ENCODE results near the gene MAP3K14. TPM values are rescaled to one million over a fixed set of nuclear protein-coding genes. Genes with fewer than 3 reads are reported as not detected.

Gene MAP3K14
- total RNA-seq, 1 donor from 2014 or later = 0.79 TPM

GRCh38 chr17:45284176-45285140 is 32.4 kb downstream of the MAP3K14 start:
- DNase-seq (ENCODE audit: low read depth) (peak; percentile 82), FAIRE-seq (no peak)
- H3K36me3 ChIP-seq (ENCODE audit: control insufficient read depth, insufficient read depth, low read length) = peaks cover 28% of the 10 kb centered on the region

DNA sequence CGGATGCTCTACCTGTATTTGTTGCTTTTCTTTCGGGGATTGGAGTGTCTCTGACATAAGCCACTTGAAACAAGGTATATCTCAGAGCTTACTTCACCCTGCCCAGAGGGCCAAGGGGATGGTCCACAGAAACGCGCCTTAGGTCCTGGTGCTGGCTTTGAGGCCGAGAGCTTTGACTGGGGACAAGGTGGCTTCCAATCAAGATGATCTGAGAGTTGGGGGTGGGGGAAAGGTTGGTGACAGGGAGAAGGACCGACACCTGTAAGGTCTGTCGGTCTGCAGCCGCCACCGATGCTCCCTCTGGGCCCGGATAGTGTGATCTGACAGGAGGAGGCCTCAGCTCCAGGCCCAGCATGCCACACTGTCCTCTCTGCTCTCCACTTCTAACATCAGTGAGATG is 33.1 kb downstream of the MAP3K14 start:
- Histone ChIP-seq H3K27me3 (ENCODE audit: control insufficient read depth, insufficient read depth, low read length) (no peaks in the 10 kb centered on the region), H3K4me3 (ENCODE audit: low read depth, low read length) (no peak overlapping the region), H3K36me3 (ENCODE audit: control insufficient read depth, insufficient read depth, low read length) (peaks cover 24% of the 10 kb centered on the region)
- no peak for DNase-seq (ENCODE audit: low read depth)
- no peak for FAIRE-seq
- no peak for TF ChIP-seq CTCF (IDR thresholded peaks at IDR 0.05; ENCODE audit: insufficient read depth, low read length, severe bottlenecking)

More at GRCh38 chr17:45284176-45285140, 32.4 kb downstream of the MAP3K14 start:
- Histone ChIP-seq H3K4me3 (ENCODE audit: low read depth, low read length) (no peak overlapping the region), H3K27me3 (ENCODE audit: control insufficient read depth, insufficient read depth, low read length) (no peaks in the 10 kb centered on the region)
- TF ChIP-seq CTCF (IDR thresholded peaks at IDR 0.05; ENCODE audit: insufficient read depth, low read length, severe bottlenecking) = peak; percentile 41

- TF ChIP-seq CTCF (IDR thresholded peaks at IDR 0.05; ENCODE audit: insufficient read depth, low read length, severe bottlenecking) = no peak
- DNase-seq (ENCODE audit: low read depth) (no peak), FAIRE-seq (no peak)
- Histone ChIP-seq H3K27me3 (ENCODE audit: control insufficient read depth, insufficient read depth, low read length) (no peaks in the 10 kb centered on the region), H3K4me3 (ENCODE audit: low read depth, low read length) (no peak overlapping the region), H3K36me3 (ENCODE audit: control insufficient read depth, insufficient read depth, low read length) (peaks cover 24% of the 10 kb centered on the region)
Measured at GRCh38 chr17:45282683-45283644, 33.9 kb downstream of the MAP3K14 start.

- H3K27me3 ChIP-seq (ENCODE audit: control insufficient read depth, insufficient read depth, low read length) = no peaks in the 10 kb centered on the region
- no peak for DNase-seq (ENCODE audit: low read depth)
- FAIRE-seq = no peak
- H3K4me3 ChIP-seq (ENCODE audit: low read depth, low read length) = no peak overlapping the region
- TF ChIP-seq CTCF (IDR thresholded peaks at IDR 0.05; ENCODE audit: insufficient read depth, low read length, severe bottlenecking) = no peak
- peaks cover 22% of the 10 kb centered on the region for H3K36me3 ChIP-seq (ENCODE audit: control insufficient read depth, insufficient read depth, low read length)
Measured at GRCh38 chr17:45279898-45280297, 36.9 kb downstream of the MAP3K14 start.

- no peak for TF ChIP-seq CTCF (IDR thresholded peaks at IDR 0.05; ENCODE audit: insufficient read depth, low read length, severe bottlenecking)
- H3K36me3 ChIP-seq (ENCODE audit: control insufficient read depth, insufficient read depth, low read length) = peaks cover 20% of the 10 kb centered on the region
- DNase-seq (ENCODE audit: low read depth) (no peak), FAIRE-seq (no peak)
- no peak overlapping the region for H3K4me3 ChIP-seq (ENCODE audit: low read depth, low read length)
- H3K27me3 ChIP-seq (ENCODE audit: control insufficient read depth, insufficient read depth, low read length) = no peaks in the 10 kb centered on the region
Measured at GRCh38 chr17:45277992-45278391, 38.8 kb downstream of the MAP3K14 start.
